NCI-H446 (cell line): ENCODE results near the gene RTN4RL1.
"Not testable (repeated sequence)": the region's sequence is repeated elsewhere in the genome, so short reads cannot be mapped to it uniquely, and the experiment has no call there.

Experiments used
- DNase-seq, 2 experiments: peaks; one replicate each; lab custom pipeline; 2025; lab: John Stamatoyannopoulos, UW

The RTN4RL1 gene

GRCh38 chr17:1999557-2000251, 25.4 kb downstream of the RTN4RL1 start:
- DNase-seq, result no peak

- DNase-seq, result no peak
Measured at GRCh38 chr17:1997927-1998742, 27.0 kb downstream of the RTN4RL1 start.

GRCh38 chr17:1997289-1997926, 27.7 kb downstream of the RTN4RL1 start:
- no peak for DNase-seq

- no peak for DNase-seq
Measured at GRCh38 chr17:1996800-1997288, 28.3 kb downstream of the RTN4RL1 start.

DNA sequence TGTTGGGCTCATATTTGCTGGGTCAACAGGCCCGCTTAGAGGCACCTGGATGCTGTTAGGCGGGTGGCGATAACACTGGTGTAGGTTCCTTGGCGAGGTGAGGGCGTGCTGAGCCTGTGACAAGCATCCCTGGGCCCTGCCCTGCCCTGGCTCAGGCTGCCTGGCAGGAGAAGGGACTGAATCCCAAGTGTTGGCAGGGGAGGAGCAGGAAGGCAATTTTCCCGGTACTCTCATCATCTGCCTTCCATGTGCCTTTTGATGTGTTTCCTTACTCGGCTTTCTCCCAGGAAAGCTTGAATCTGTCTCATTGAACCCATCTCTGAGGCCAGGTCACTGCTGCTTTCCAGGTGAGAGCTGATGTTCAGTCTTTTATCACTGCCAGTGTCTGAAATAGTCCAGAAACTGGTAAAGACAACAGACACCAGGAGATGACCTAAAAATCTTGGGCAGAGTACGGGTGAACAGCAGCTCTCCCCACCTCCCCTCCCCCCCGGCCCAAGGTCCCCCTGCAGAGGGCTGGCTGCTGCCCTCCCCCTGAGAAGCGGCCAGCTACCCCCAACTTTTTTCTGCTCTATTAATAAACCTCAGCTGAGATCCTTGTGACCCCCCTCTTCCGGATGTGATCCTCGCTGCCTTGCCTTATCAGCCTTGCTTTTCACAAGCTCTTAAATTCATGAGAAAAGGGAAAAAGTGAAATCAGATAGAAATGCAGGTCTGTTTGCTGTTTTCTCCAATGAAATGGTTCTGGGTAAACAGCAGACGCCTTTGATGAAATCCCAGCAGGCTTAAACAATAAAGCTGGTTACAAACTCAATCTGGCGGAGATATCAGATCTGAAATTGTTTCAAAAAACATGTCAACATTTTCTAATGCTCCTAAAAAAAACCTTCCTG, 29.0 kb downstream of the RTN4RL1 start:
- no peak for DNase-seq

DNA sequence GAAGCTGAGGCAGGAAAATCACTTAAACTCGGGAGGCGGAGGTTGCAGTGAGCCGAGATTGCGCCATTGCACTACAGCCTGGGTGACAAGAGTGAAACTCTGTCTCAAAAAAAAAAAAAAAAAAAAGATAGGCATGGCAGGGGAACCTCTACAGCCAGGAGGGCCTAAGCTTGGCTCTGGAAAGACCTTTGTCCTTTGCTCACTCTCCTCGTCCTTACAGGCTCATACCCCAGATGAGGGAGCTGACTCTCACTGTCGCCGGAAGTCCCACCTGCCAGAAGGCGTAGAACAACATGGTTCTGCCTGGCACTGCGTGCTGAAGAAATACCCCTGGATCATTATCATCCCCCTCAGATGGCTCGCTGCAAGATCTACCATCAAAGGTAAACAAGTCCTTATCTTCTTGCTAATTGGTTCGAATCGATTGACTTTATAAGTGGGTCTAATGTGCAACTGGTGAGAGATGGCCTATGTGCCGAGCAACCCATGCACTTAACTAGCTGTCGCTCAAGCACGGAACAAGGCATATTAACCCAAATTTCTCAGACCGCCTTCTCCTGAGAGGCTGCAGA, 29.7 kb downstream of the RTN4RL1 start:
- no peak for DNase-seq

DNA sequence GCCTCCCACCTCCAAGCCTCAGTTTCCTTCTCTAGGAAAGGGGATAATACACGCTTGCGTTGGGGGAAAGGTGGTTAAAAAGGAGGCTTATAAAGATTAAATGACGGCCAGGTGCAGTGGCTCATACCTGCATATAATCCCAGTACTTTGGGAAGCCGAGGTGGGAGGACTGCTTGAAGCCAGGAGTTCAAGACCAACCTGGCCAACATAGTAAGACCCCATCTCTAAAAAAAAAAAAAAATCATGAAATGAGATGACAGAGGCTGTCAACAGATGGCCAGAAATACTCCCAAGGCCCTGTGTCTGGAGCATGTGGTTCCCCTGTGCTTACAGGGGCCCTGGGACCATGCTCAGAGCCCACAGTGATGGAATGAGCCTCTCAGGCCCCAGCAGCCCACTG, 30.4 kb downstream of the RTN4RL1 start:
- DNase-seq, result no peak

DNA sequence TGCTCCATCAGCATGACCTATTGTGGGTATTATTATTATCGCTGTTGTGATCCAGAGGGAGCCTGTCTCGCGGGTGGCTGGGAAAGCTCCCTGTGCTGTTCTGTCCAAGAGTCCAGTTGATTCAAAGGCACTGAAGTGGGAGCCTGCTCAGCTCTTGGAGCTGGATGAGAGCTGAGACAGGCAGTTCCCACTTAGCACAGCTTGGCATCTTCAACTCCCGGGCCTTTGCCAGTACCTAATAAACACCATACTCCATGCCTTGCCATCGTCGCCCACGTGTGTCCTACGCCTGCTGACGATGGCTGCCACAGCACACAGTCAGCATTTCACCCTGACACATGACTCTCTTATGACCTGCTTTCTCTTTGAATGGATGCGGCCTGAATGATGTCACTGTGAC, 32.6 kb downstream of the RTN4RL1 start:
- DNase-seq, result no peak

GRCh38 chr17:1989135-1989534, 36.0 kb downstream of the RTN4RL1 start:
- DNase-seq, result no peak

DNA sequence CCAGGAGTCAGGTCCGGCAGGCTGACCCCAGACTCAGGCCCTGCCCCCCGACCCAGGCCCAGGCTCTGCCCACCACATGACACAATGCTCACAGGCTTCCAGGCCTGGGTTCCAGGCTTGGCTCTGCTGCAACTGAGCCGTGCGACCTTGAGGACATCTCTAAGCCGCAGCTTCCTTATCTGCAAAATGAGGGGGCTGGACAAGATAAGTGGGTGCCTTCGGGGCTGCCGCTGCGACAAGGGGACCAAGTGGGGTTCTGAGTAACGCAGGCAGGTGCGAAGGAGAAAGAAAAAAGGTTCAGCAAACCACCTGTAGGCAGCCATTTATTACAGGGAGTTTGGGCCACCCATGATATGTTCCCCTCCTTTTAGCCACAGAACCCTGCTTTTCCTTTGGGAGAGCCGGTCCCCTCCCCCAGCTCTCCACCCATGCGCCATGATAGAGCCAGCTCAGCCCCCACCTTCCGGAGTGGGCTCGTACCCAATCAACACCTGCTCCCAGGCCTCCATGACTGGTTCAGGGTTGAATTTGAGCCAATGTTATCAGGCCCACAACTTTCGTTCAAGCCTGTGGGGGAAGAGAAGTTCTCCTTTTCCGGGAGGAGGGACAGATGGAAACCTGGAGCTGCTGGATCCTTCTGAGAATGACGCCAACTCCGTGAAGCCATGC, 38.2 kb downstream of the RTN4RL1 start:
- DNase-seq, result no peak

- no peak for DNase-seq
Measured at GRCh38 chr17:1985686-1986085, 39.4 kb downstream of the RTN4RL1 start.

DNA sequence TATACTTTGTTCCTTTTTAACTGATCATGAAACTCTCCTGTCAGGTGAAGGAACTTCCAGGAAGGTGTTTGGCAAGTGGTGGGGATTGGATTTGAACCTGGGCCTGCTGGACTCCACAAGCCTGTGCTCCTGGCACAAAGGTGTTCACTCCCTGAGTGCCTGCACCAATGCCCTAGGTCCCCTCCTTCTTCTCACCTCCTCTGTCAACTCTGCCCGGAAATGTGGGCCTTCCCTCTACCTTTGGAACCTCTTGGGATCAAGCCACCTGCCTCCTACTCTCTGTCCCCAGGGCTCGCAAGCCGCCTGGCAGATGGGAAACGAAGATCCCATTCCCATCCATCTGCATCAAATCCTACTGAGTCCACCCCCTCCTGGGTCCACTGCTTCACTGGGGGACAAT, 40.0 kb downstream of the RTN4RL1 start:
- DNase-seq, result no peak

DNA sequence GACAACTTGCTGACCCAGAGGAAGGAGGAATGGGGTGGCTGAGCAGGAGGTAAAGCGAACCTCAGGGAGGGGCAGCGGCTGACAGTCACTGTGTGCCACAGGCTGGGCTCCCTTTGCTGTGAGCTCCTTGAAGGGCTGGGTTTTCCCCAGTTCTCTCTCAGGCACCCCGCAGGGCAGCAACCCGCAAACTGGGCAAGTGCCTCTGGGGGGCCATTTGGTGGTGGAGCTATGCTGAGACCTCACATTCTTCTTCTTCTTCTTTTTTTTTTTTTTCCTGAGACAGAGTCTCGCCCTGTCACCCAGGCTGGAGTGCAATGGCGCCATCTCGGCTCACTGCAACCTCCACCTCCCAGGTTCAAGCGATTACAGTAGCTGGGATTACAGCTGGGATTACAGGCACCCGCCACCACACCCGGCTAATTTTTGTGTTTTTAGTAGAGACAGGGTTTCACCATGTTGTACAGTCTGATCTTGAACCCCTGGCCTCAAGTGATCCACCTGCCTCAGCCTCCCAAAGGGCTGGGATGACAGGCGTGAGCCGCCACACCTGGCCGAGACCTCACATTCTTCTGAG, 42.3 kb downstream of the RTN4RL1 start:
- DNase-seq, result not testable (repeated sequence)

GRCh38 chr17:1980665-1981250, 44.4 kb downstream of the RTN4RL1 start:
- DNase-seq, result no peak

GRCh38 chr17:1979182-1979985, 45.8 kb downstream of the RTN4RL1 start:
- no peak for DNase-seq

- DNase-seq, result no peak
Measured at GRCh38 chr17:1978396-1978949, 46.7 kb downstream of the RTN4RL1 start.

DNA sequence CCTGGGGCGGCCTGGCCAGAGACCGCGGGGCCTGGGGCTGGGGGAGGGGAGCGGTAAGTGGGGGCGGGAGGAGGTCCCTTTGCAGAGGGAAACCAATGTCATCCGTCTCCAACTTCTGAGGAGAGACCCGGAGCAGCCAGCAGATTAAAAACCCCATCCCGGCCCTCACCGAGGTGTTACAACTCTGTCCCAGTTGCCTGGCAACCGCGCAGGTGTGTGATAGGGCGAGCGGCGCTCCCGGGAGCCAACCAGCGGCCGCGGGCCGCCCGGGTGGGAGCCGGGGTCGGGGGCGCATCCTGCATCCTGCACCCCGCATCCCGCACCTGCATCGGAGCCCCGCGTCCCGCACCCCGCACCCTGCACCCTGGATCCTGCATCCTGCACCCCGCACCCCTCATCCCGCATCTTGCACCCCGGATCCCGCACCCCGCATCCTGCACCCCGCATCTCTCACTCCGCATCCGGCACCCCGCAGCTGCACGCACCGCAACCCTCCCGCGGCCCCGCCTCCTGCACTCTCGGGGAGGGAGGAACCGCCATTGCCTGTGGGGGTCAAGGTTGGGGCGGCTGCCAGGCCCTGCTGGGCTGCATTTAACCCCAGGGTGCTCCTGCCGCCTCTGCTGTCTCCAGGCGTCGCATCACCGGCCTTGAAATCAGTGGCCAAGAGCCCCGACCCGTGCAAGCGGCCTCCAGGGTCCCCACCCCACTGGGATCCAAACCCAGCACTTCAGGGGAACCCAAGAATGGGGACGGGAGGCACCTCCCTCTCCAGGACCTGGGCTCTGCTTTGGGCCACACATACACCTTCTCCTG, 47.3 kb downstream of the RTN4RL1 start:
- DNase-seq, result no peak

DNA sequence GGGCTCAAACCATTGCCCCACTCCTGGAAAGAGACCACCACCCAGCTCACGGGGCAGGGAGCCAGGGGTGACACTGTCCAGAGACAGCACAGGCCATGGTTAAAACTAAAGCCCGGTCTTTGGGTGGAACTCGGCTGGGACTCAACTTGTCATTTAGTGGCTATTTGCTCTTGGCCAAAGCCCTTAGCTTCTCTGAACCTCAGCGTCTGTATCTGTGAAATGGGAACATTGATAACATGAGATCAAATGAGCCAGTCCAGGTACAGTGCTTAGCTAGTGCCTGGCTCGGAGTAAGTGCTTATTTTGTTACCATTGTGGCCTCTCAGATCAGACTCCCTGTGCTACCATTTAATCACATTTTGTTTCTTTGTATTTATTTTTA, 48.5 kb downstream of the RTN4RL1 start:
- no peak for DNase-seq
